Peyer's patch (tissue), 4 donors: ENCODE measurements around the gene HSPB9. TPM values are rescaled to one million over a fixed set of nuclear protein-coding genes. Genes with fewer than 3 reads are reported as not detected.

Source experiments
- DNase-seq, 3 donors: peaks; one replicate each; pipeline ENCODE4 v3.0.0-alpha.2; 2017 to 2019
- H3K27ac ChIP-seq, 4 donors: fragments of 200-600 bp; sonication (generic); one replicate each; pipeline ENCODE4 v1.5.1; 2016 to 2019
- H3K27me3 ChIP-seq, 2 donors: fragments of 200-600 bp; sonication (generic); one replicate each; pipeline ENCODE4 v1.5.1; 2019
- H3K36me3 ChIP-seq, 3 donors: fragments of 200-600 bp; sonication (generic); one replicate each; pipeline ENCODE4 v1.5.1; 2016 to 2019
- H3K4me1 ChIP-seq, 4 donors: fragments of 200-600 bp; sonication (generic); one replicate each; pipeline ENCODE4 v1.5.1; 2016 to 2019
- H3K4me3 ChIP-seq, 4 donors: fragments of 200-600 bp; sonication (generic); 1 replicate in 3 of 4; 2 replicates in 1 of 4; pipeline ENCODE4 v1.5.1; 2016 to 2019; ENCODE audit warnings: mild to moderate bottlenecking in 1 of 4
- H3K9me3 ChIP-seq, 4 donors: fragments of 200-600 bp; sonication (generic); one replicate each; pipeline ENCODE4 v1.5.1; 2016 to 2019; ENCODE audit warnings: mild to moderate bottlenecking in 1 of 4
- CTCF ChIP-seq, 6 experiments: fragments of 450-650 bp in 4 of 6; fragments of 200-600 bp in 2 of 6; sonication (generic) in 1 of 6; IDR thresholded peaks; one replicate each; pipeline ENCODE4 v1.5.1; 2017 to 2019; ENCODE audit warnings: antibody characterized with exemption in 6 of 6, mild to moderate bottlenecking in 3 of 6, moderate library complexity in 1 of 6
- POLR2A ChIP-seq, 2 donors: fragments of 450-650 bp; IDR thresholded peaks; one replicate each; pipeline ENCODE4 v1.5.1; 2017; ENCODE audit warnings: antibody characterized with exemption in 2 of 2, mild to moderate bottlenecking in 2 of 2, moderate library complexity in 2 of 2
- total RNA-seq, 4 donors: library from RNA; depleted of rRNA; stranded (reverse); fragments of >200 nt; gene quantifications; one replicate each; pipeline ENCODE4 v1.1.0, GENCODE V29; 2016

Gene HSPB9
- total RNA-seq, 4 donors from 2014 or later: not detected

- TF ChIP-seq CTCF (IDR thresholded peaks at IDR 0.05): no peak
- no peak for TF ChIP-seq POLR2A (IDR thresholded peaks at IDR 0.05)
- H3K9me3 ChIP-seq: no peaks in the 10 kb centered on the region
- no peaks in the 10 kb centered on the region for H3K27me3 ChIP-seq
- no peak overlapping the region for H3K4me3 ChIP-seq
- peaks cover 0 to 30% (median 1%) of the 10 kb centered on the region in 4 donors for H3K4me1 ChIP-seq
- DNase-seq: no peak
- H3K36me3 ChIP-seq: peaks cover 0 to 56% (median 2%) of the 10 kb centered on the region in 3 donors
- H3K27ac ChIP-seq: no peak overlapping the region
Observed at GRCh38 chr17:42125565-42125964, 3.0 kb downstream of the HSPB9 start.

- Histone ChIP-seq H3K27me3 (no peaks in the 10 kb centered on the region), H3K4me1 (peaks cover 0 to 30% (median 2%) of the 10 kb centered on the region in 4 donors), H3K4me3 (no peak overlapping the region), H3K27ac (no peak overlapping the region), H3K9me3 (no peaks in the 10 kb centered on the region), H3K36me3 (peaks cover 0 to 62% (median 2%) of the 10 kb centered on the region in 3 donors)
- TF ChIP-seq POLR2A (IDR thresholded peaks at IDR 0.05) (no peak), CTCF (IDR thresholded peaks at IDR 0.05) (no peak)
- DNase-seq: no peak
Observed at GRCh38 chr17:42126836-42127235, 4.2 kb downstream of the HSPB9 start.

- TF ChIP-seq POLR2A (IDR thresholded peaks at IDR 0.05) (no peak), CTCF (IDR thresholded peaks at IDR 0.05) (no peak)
- no peaks in the 10 kb centered on the region for H3K27me3 ChIP-seq
- H3K4me3 ChIP-seq: no peak overlapping the region
- peaks cover 0 to 65% (median 2%) of the 10 kb centered on the region in 3 donors for H3K36me3 ChIP-seq
- no peak overlapping the region for H3K27ac ChIP-seq
- peaks cover 0 to 29% (median 5%) of the 10 kb centered on the region in 4 donors for H3K4me1 ChIP-seq
- no peak for DNase-seq
- H3K9me3 ChIP-seq: no peaks in the 10 kb centered on the region
Observed at GRCh38 chr17:42127414-42127813, 4.8 kb downstream of the HSPB9 start.

GRCh38 chr17:42129109-42129837 is 6.7 kb downstream of the HSPB9 start:
- Histone ChIP-seq H3K4me3 (no peak overlapping the region), H3K4me1 (peaks cover 3 to 40% (median 21%) of the 10 kb centered on the region in 4 donors), H3K27me3 (no peaks in the 10 kb centered on the region), H3K36me3 (peaks cover 0 to 65% (median 2%) of the 10 kb centered on the region in 3 donors), H3K9me3 (no peaks in the 10 kb centered on the region), H3K27ac (peak overlapping the region in 3 of 4 donors; percentile 6 to 74 (median 29))
- peak in 1 of 3 donors; percentile 56 for DNase-seq
- TF ChIP-seq POLR2A (IDR thresholded peaks at IDR 0.05) (no peak), CTCF (IDR thresholded peaks at IDR 0.05) (no peak)

- peaks cover 0 to 59% (median 2%) of the 10 kb centered on the region in 3 donors for H3K36me3 ChIP-seq
- TF ChIP-seq CTCF (IDR thresholded peaks at IDR 0.05) (no peak), POLR2A (IDR thresholded peaks at IDR 0.05) (no peak)
- H3K27me3 ChIP-seq: no peaks in the 10 kb centered on the region
- H3K27ac ChIP-seq: peak overlapping the region in 3 of 4 donors; percentile 38 to 86 (median 74)
- no peak for DNase-seq
- H3K4me1 ChIP-seq: peaks cover 3 to 52% (median 29%) of the 10 kb centered on the region in 4 donors
- no peak overlapping the region for H3K4me3 ChIP-seq
- H3K9me3 ChIP-seq: no peaks in the 10 kb centered on the region
Observed at GRCh38 chr17:42130310-42130936, 7.8 kb downstream of the HSPB9 start.
